HL-60 (cell line): ENCODE data around the gene ANO1.

ENCODE experiments used
- POLR2AphosphoS5 ChIP-seq: IDR thresholded peaks from 2 replicates; pipeline ENCODE4 v1.6.1; 2012; ENCODE audit warnings: low read depth
- TF ChIP-seq, protein P1 (sequence below): IDR thresholded peaks from one replicate; pipeline ENCODE4 v1.5.1; 2011; ENCODE audit warnings: low read length, control low read depth, inconsistent platforms; ENCODE audit not compliant: insufficient read depth
- TF ChIP-seq, protein P2 (sequence below): IDR thresholded peaks from 2 replicates; pipeline ENCODE4 v1.6.1; 2012; ENCODE audit warnings: low read depth; ENCODE audit not compliant: insufficient replicate concordance

DNA sequence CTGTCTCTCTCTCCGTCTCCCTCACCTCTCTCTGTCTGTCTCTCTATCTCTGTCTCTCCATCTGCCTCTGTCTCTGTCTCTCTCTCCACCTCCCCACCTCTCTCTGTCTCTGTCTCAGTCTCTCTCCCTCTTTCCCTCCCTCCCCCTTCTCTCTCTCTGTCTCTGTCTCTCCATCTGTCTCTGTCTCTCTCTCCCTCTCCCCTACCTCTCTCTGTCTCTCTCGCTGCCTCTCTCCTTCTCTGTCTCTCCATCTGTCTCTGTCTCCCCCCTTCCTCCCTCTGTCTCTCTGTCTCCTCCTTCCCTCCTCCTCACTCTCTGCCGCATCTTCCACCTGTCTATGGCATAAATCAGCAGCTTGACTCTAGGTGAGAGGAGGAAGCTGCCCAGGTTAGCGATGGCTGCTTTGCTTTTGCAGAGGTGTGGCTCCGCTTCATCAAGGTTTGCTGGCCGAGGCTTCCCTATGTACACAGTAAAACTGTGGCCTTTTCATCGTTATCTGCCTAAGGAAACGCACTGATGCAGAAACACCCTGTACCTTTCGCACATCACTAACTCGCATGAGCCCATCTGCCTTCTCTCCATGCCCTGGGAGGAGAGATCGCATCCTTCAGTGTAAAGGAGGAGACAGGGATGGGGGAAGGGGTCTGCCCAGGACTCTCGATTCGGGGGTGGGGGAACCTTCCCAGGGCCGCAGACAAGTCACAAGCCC, 44.5 kb downstream of the ANO1 start:
- TF ChIP-seq, protein P1, sequence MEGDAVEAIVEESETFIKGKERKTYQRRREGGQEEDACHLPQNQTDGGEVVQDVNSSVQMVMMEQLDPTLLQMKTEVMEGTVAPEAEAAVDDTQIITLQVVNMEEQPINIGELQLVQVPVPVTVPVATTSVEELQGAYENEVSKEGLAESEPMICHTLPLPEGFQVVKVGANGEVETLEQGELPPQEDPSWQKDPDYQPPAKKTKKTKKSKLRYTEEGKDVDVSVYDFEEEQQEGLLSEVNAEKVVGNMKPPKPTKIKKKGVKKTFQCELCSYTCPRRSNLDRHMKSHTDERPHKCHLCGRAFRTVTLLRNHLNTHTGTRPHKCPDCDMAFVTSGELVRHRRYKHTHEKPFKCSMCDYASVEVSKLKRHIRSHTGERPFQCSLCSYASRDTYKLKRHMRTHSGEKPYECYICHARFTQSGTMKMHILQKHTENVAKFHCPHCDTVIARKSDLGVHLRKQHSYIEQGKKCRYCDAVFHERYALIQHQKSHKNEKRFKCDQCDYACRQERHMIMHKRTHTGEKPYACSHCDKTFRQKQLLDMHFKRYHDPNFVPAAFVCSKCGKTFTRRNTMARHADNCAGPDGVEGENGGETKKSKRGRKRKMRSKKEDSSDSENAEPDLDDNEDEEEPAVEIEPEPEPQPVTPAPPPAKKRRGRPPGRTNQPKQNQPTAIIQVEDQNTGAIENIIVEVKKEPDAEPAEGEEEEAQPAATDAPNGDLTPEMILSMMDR = no peak
- TF ChIP-seq POLR2AphosphoS5 = no peak
- TF ChIP-seq, protein P2, sequence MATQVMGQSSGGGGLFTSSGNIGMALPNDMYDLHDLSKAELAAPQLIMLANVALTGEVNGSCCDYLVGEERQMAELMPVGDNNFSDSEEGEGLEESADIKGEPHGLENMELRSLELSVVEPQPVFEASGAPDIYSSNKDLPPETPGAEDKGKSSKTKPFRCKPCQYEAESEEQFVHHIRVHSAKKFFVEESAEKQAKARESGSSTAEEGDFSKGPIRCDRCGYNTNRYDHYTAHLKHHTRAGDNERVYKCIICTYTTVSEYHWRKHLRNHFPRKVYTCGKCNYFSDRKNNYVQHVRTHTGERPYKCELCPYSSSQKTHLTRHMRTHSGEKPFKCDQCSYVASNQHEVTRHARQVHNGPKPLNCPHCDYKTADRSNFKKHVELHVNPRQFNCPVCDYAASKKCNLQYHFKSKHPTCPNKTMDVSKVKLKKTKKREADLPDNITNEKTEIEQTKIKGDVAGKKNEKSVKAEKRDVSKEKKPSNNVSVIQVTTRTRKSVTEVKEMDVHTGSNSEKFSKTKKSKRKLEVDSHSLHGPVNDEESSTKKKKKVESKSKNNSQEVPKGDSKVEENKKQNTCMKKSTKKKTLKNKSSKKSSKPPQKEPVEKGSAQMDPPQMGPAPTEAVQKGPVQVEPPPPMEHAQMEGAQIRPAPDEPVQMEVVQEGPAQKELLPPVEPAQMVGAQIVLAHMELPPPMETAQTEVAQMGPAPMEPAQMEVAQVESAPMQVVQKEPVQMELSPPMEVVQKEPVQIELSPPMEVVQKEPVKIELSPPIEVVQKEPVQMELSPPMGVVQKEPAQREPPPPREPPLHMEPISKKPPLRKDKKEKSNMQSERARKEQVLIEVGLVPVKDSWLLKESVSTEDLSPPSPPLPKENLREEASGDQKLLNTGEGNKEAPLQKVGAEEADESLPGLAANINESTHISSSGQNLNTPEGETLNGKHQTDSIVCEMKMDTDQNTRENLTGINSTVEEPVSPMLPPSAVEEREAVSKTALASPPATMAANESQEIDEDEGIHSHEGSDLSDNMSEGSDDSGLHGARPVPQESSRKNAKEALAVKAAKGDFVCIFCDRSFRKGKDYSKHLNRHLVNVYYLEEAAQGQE = no peak
